Amniotic stem cell (primary cell): ENCODE results near the gene OTOP2.
A peak's percentile ranks its signal among the peaks of the same experiment; 100 is the strongest.
"Not testable (repeated sequence)": the region's sequence is repeated elsewhere in the genome, so short reads cannot be mapped to it uniquely, and the experiment has no call there.

Experiments
- DNase-seq: peaks from one replicate; lab custom pipeline; 2025; lab: John Stamatoyannopoulos, UW

OTOP2 gene

DNA sequence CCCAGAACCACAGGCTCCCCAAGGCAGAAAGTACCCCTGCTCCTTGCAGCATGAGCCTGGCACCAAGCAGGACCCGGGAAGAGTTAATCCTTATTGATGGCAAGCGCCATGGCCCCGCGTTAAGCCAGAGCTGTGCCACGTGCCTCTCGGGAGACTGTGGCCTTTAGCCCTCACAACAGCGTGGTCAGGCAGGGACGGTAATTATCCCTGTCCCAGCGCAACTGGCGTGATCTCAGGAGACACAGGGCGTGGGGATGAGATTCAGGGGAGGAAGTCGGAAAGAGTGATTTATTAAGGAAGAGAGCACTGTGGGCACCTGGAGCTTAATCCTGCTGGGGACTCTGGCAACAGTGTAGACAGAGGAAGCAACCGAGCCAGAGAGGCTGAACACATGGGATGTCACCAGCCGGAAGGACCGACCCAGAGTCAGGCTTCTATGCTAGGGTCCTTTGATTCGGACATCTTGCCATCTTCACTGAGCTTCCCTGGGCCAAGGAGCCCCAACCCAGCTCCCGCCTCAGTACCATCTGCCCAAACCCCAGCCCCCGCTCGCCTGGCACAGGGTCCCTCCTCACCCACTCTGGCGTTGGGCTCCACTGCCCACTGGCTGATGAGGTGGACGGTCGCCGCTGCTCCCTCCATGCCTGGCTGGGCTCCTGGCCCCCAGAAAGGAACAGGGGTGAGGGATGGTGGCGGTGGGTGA, 28.5 kb downstream of the OTOP2 start:
- DNase-seq, result no peak

DNA sequence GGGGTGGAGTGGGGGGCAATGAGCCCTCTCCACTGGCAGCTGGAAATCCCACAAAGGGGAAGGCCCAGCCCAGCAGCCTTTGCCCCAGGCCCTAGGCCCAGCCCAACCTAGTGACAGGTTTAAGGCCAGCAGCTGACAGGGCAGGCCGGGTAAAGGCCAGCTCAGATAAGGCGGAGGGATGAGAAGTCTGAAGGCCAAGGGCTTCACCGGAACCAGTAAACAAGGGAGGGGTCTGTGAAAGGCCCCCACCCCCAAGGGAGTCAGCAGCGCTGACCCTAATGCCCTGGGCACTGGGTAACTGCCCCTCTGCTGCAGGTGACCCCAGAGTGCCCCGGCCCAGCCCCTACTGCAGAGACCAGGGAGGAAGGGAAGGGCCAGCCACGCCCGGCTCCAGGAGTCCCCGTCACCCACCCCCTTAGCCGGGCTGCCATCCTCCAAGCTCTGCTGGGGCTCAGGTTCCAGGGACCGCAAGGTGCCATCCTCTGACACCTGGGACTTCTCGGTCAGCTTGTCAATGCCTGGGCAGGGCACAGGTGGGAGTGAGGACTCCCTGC, 29.1 kb downstream of the OTOP2 start:
- DNase-seq, result no peak

DNA sequence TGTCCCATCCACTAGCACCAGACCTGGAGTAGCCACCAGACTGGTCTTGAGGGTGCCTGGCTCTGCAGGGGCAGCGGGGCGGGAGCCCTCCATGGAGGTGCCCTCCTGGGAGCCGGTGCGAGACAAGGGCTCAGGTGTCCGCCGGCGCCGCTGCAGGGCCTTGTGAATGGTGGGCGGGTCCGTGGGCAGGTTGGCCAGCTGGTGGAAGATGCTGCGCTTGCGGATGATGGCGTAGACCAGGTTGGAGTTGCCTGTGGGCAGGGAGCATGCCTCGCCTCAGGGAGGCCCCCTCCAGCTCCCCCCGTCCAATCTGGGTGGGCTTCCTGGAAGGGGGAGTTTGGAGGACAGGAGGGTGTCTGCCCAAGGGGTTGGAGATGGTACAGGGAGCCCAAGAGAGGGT, 30.0 kb downstream of the OTOP2 start:
- DNase-seq, result no peak

DNA sequence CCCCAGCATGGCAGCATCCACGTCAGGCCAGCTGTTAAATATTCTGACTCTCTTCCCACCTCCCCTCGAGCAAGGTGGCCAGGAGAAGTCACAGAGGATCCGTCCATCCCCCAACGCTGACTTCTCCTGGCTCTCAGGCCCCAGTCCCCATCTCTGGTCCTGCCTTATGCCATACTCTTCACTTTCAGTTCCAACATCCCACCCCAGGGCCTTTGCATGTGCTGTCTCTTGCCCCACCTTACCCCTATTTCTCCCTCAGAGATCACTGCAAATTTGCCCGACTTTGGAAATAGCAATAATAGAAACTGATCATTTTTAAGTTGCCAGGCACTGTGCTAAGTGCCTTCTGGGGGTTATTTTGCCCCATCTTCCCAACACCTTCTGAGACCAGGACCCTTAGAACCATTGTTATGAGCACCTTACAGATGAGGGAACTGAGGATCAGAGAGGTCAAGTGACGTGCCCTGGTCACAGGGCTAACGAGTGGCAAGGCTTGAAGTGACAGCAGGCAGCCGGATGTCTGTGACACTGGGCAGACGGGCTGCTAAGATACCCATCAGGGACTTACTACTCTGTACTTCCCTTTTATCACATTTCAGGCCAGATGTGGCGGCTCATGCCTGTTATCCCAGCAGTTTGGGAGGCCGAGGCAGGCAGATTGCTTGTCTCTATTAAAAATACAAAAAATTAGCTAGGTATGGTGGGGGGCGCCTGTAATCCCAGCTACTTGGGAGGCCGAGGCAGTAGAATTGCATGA, 30.8 kb downstream of the OTOP2 start:
- DNase-seq, result no peak

DNA sequence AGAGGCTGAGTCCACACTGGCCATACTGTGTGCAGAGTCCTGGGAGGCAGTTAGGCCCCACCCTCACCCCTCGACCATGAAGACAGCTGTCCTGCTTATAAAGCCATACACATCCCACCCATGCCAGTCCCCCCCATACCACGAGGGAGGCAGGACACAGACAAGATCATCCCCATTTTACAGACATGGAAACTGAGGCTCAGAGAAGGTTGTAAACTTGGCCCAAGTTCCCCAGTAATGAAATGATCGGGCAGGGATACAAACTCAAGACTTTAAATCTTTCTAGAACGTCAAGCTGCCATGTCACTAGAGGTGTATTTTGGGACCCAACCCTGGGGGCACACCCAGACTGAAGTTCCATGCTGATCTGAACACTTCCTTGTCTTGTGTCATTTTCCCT, 32.0 kb downstream of the OTOP2 start:
- no peak for DNase-seq

DNA sequence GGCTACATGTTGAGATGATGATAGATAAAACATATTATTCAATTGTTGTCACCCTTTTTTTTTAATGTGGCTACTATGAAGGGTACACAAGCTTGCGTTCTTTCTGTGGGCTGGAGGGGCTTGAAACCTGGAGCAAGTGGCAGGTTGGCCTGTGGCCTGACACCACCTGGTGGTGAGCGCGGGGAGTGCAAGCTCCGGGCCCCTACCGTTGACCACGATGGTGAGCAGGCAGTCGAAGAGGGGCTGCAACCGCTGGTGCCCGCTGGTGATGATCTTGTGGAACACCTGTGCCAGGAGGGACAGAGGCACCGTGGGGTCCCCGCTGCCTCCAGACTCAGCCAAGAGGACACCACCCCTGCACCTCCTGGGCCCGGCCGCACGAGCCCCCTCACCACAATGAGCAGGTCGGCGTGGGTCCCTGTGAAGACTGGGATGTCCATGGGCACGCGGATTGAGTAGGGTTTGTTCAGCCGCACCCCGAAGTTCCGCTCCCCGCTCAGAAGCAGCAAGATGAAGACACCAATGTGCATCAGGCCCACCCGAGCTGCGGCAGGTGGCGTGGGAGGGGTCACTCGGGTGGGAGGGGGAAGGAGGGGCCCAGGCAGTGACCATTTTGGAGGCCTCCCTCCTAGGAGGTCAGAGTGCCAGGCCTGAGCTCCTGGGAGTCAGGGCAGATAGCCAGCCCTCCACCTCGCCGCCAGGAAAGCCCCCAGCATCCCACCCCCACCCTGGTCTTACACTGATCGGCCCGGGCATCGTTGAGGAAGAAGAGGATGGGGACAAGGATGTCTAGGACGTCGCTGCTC, 34.1 kb downstream of the OTOP2 start:
- no peak for DNase-seq

DNA sequence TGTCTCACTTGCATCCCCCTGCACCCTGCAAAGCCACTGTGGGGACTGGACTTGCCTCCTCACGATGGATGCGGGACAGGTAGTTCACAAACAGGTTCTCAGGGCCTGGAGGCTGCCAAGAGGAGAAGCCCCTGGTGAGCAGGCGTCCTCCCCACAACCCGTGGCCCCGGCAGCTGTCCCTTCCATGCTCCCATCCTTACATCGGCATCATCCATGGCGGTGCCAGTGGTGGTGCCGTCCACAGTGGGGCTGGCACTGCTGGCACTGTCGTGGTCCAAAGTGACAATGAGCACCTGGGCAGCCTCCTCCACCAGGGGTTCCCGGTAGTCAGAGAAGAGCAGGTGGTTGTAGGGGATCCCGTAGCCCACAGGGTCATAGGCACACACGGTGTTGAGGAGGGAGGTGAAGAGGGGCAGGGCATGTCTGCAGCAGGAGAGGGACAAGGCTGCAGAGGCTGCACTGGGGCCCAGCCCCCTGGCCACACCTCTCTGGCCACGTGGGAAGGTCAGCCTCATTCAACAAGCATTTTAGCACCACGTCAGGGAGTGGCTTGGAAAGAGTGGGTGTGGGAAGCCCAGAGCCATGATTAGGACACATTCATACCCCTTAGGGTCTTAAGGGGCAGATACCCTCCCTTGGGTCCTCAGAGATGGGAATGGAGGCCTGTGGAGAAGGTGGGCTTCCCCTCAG, 35.9 kb downstream of the OTOP2 start:
- DNase-seq, result no peak

DNA sequence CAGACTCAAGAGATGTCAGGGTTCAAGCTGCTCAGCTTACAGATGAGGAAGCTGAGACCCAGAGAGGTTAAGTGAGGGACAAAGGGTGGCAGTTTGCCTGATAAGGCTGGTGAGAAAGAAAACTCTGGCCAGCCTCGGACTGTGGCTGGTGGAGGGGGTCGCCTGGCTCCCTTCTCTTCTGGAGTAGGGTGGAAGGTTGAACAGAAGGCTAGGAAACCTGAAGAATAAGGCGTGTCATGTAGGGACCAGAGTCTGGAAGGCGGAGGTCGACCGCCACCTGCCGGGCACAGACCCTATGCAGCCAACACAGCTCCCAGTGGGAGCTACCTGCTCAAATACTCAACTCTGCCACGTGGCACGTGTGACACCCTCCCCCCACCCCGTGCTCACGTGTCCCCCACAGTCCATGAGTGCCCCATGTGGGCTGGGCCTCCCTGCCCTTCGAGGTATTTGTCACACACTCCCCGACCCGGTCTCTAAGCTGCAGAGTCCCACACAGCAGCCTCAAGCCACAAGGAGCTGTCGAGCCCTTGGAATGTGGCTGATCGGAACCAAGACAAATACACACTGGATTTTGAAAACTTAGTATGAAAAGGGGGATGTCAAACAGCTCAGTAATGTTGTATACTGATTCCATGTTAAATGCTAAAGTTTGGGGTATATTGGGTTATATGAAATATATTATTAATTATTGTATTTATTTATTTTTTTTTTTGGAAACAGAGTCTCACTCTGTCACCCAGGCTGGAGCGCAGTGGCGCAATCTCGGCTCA, 36.7 kb downstream of the OTOP2 start:
- no peak for DNase-seq

DNA sequence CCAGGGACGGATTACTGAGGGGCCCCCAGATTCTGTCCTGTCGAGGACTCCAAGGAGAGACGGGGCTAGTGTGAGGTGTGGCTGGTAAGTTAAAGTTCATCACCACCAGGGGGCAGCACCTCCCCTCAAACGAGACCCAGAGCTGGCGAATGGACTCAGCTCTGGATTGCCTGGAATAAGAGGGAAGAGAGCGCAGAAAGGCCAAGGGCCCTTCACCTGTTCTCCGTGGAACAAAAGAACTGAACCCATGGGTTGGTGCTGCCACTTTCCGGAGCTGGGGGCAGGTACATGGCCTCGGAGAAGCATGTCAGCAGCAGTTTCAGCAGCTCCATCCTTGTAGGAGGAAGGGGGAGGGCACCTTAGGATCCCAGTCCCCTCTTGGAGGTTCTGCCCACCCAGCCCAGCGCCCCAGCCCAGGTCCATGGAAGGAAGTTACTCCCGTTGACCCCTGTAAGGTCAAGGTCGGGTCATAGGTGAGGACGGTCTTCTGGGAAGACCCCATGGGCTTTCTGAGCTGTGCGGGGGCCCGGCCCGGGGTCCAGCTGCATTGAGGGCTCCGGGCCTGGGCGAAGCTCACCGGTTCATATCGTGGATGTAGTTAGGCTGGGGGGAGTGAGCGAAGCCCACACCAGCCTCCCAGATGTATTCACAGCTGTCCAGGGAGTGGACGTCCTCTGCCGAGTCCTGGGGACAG, 37.7 kb downstream of the OTOP2 start:
- peak; percentile 82 for DNase-seq

DNA sequence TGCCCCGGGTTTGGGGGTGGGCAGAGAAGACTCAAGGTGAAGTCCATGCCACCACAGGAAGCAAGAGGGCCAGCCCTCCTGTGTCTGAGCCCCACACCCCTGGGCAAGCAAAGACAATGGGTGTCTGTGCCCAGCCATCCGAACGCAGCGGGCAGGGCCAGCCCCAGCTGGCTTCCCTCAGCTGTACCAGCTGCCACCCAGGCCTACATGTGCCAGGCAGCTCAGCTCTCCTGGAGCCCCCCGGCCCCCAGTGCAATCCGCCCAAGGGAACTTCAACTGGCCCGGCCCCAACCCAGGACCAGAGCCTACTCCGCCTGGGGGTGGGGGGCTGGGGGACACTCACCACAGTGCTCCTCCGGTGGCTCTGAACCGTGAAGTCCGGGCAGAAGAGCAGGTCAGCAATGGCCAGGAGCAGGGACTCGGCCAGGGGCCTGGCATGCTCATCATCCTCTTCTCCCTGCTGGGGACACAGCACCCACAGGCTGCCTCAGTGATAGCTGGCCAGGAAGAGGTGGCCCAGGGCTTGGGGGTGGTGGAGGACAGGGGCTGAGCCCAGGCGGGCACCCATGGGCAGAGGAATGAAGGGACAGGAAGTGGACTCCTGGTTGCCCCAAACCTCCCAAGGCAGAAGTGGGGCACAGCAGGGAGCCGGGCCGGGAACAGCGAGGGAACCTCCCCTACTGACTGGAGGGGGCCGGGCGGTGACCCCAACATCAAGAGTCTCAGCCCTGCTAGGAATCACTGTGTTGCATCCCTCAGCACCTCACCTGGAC, 38.7 kb downstream of the OTOP2 start:
- DNase-seq, result no peak

DNA sequence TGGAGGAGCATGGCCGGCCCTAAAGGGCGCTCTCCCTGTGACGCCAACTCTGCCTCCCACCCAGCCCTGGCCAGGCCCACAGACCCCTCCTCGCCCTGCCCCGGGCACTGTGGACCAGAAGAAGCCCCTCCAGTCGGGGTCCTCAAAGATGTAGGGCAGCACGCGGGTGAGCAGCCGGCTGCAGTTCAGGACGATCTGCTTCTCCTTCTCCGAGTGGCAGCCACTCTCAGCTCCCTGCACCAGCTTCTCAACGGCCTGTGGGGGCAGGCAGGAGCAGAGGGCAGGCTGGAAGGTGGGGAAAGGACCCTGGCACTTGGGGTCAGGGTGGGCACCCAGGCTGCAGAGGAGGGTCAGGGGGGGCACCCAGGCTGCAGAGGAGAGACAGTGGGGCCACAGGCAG, 39.6 kb downstream of the OTOP2 start:
- no peak for DNase-seq

DNA sequence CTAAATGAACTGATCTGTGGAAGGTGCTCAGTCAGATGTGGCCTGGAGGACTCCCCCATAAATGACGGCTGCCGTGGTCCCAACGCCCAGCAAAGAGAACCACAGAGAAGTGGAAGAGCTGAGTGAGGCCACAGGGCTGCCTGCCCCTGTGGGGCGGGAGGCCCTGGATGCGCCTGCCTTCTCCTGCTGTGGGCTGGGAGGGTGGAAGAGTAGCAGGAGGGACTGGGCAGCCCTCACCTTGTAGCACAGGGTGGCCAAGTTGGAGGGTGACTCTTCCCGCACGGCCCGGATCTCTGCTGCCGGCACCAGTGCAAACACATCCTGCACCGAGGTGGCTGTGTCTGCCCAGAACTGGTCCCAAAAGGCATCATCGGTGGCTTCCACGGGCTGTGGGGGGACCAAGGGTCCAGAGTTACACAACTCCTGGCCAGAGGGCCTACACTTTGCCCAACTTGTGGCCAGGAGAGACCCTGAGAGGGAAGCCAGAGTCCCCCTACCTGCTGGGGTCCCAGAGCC, 40.2 kb downstream of the OTOP2 start:
- DNase-seq, result no peak

DNA sequence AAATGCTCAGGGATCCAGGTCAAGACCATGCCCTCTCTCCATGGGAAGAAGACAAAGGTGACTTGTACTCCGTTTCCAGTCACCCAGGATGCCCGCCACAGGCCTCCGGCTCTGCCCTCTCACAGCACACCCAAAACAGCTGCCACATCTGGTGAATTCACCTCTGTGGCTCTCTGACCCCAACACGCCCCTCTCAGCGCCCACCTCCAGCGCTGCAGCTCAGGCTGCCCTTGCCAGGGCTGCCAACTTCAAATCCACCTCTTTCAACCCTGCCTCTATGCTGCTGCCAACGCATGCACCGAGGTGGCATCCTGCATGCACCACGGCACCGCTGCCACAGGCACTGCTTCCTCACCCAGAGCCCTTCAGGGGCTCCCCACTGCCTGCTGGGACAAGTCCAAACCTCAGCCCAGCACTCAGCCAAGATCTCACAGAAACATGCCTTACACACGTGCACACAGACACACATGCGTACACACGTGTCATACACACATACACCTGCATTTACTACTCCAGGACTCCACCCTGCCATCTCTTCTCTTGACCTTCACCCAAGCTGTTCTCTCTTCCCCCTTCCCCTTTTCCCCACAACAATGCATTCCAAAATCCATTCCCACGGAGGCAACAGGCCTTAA, 41.0 kb downstream of the OTOP2 start:
- no peak for DNase-seq

DNA sequence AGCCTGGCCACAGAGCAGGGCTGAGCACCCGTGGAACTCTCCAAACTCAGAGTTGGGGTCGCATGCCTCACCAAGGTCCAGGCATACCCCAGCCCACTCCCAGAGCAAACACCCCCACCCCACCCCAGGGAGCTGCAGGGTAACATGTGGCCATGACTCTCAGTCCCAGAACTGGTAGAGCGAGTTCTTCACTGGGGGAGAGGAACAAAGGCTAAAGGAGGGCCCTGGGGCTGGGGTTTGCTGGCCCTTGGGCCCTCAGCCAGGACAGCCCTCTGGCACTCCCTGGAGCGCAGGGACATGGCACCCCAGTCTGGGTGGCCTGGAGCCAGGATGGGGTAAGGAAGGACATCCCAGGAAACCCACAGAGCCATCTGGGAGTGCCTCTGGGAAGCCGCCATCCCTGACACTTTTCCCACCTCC, 44.3 kb downstream of the OTOP2 start:
- DNase-seq, result no peak

DNA sequence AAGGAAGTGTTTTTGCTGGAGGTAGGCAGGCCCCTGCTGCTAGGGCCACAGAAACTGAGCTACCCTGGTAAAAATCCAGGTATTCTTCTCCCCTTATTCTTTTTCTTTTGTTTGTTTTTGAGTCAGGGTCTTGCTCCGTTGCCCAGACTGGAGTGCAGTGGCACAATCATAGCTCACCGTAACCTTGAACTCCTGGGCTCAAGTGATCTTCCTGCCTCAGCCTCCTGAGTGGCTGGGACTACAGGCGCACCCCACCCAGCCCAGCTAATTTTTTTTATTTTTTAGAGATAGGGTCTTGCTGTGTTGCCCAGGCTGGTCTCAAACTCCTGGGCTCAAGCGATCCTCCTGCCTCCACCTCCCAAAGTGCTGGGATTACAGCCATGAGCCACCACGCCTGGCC, 45.4 kb downstream of the OTOP2 start:
- not testable (repeated sequence) for DNase-seq

DNA sequence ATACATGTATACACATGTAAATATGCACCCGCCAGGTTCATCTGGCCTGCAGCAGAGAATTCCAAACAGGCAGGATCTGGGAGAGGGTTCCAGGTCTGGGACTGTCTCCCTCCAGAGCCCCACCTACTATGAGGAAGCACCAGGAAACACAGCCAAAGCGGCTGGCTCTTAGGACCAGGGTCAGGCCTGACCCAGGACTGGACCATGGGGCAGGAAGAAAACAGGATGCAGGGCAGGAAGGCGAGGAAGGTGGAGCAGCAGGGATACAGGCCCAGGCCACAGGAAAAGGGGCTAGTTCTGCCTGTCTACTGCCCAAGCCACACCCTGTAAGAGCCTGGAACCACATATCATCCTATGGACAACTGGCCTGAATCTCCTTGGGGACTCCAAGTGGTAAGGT, 46.3 kb downstream of the OTOP2 start:
- no peak for DNase-seq

DNA sequence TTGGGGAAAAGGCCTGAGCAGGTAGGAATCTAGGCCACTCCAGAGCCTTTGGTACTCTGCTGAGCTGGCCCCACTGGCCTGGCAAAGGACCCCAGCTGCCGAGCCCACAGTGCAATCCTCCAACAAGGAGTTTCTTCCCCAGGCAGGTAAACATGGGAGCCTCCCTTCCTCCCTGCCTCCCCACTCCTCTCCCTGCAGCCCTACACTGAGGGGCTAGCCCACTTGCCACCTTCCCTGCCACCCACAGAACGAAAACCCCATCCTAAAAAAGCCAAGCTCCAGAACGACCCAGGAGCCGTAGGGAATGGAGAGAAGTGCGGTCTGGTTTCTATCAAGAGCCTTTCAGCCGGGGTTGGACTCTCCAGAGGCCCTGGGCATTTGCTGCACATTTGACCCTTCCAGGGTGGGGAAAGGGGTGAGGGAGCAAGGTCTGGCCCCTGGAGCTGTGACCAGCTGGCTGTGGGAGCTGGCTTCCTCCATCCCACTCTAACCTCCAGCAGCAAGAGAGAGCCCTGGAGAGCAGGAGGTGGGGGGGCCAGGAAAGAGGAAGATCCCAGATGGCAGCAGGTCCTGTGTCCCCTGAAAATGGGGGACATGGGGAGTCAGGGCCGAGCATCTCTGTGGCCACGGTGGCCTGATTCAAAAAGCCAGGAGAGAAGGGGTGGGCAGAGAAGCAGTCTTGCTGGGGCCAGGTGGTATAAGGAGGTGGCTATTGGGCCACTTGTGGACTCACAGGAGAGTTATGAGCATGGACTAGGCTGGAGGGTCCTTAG, 47.2 kb downstream of the OTOP2 start:
- no peak for DNase-seq

DNA sequence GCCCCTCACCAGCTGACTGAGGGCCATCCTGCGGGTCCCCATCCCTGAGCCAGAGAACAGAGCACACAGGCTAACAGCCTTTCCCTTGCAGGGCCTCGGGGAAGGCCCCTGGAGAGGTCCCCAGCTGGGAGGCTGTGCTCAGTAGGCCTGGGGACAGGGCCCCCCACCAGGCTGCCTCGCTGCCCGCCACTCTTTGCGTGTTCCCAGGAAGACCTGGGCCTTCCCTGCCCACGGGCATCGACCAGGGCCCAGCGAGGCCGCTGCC, 47.7 kb downstream of the OTOP2 start:
- no peak for DNase-seq
